ENCODE data around the gene ARHGAP25.

GRCh38 chr2:68726100-68726499 is 8.5 kb upstream of the ARHGAP25 start:
- no peak for TF ChIP-seq CTCF (conservative IDR thresholded peaks at IDR 0.05 in 1 of 2, IDR thresholded peaks at IDR 0.05 in 1 of 2; ENCODE audit: low read depth in 1 of 2, low read length in 2 of 2)
- no peak for TF ChIP-seq EZH2 (IDR thresholded peaks at IDR 0.05; ENCODE audit: low read length, missing control alignments)

Measured in fibroblast of lung (primary cell).